Uterus (tissue), 4 donors: ENCODE data around the gene XPC. TPM values are rescaled to one million over a fixed set of nuclear protein-coding genes. Genes with fewer than 3 reads are reported as not detected.

ENCODE experiments used
- DNase-seq, 2 donors: peaks; one replicate each; pipeline ENCODE4 v3.0.0-alpha.2; 2019 to 2020
- H3K27ac ChIP-seq, 2 donors: fragments of 200-600 bp; sonication (generic); 1 replicate in 1 of 2; 2 replicates in 1 of 2; pipeline ENCODE4 v1.5.1; 2016 to 2018
- H3K27me3 ChIP-seq, 2 donors: fragments of 200-600 bp; sonication (generic); one replicate each; pipeline ENCODE4 v1.5.1; 2018 to 2019; ENCODE audit warnings: control low read depth in 1 of 2
- H3K36me3 ChIP-seq, 2 donors: fragments of 200-600 bp; sonication (generic); one replicate each; pipeline ENCODE4 v1.5.1; 2019; ENCODE audit warnings: control low read depth in 1 of 2
- H3K4me1 ChIP-seq, 2 donors: fragments of 200-600 bp; sonication (generic); one replicate each; pipeline ENCODE4 v1.5.1; 2018 to 2019; ENCODE audit warnings: control low read depth in 1 of 2
- H3K4me3 ChIP-seq, 2 donors: fragments of 200-600 bp; sonication (generic); 1 replicate in 1 of 2; 2 replicates in 1 of 2; pipeline ENCODE4 v1.5.1; 2018 to 2019; ENCODE audit warnings: mild to moderate bottlenecking in 1 of 2
- H3K9me3 ChIP-seq, 2 donors: fragments of 200-600 bp; sonication (generic); one replicate each; pipeline ENCODE4 v1.5.1; 2019; ENCODE audit warnings: control low read depth in 1 of 2
- POLR2A ChIP-seq, 2 donors: fragments of 450-650 bp; IDR thresholded peaks; one replicate each; pipeline ENCODE4 v1.6.1; 2016; ENCODE audit warnings: antibody characterized with exemption in 2 of 2, mild to moderate bottlenecking in 1 of 2, moderate library complexity in 1 of 2
- intact Hi-C: fragments of 100-400 bp; cut with DNase I; formaldehyde crosslinking; loops from one replicate; pipeline ENCODE4 v1.15.1; 2023; ENCODE audit warnings: low total_unique reads
- total RNA-seq, 4 donors: library from RNA; depleted of rRNA in 3 of 4; stranded (reverse); fragments of >200 nt in 3 of 4; gene quantifications; one replicate each; pipeline versions ENCODE4 v1.1.0 to v1.2.4, GENCODE V29; 2014 to 2023
- TF ChIP-seq, protein P1 (sequence below), 4 experiments: fragments of 200-600 bp in 2 of 4; fragments of 450-650 bp in 2 of 4; sonication (generic) in 2 of 4; IDR thresholded peaks; one replicate each; pipeline ENCODE4 v1.5.1; 2016 to 2019; ENCODE audit warnings: antibody characterized with exemption in 4 of 4, mild to moderate bottlenecking in 2 of 4, moderate library complexity in 1 of 4
- donor health status: DM: yes; HTN: yes; CAD: no.

The XPC gene
- total RNA-seq, 4 donors from 2014 or later = 15.3 to 85.8 (median 48.5) TPM

- no peaks in the 10 kb centered on the region for H3K27me3 ChIP-seq
- no peaks in the 10 kb centered on the region for H3K36me3 ChIP-seq
- H3K4me1 ChIP-seq = peaks cover 0 to 5% of the 10 kb centered on the region in 2 donors
- intact Hi-C loops = loop anchor here (10.0 kb wide), 1 partner anchor 54 kb away; the partner anchor contains the start of genes LSM3 and XPC
- H3K4me3 ChIP-seq = no peak overlapping the region
- H3K27ac ChIP-seq = no peak overlapping the region
- DNase-seq = no peak
- TF ChIP-seq, protein P1, sequence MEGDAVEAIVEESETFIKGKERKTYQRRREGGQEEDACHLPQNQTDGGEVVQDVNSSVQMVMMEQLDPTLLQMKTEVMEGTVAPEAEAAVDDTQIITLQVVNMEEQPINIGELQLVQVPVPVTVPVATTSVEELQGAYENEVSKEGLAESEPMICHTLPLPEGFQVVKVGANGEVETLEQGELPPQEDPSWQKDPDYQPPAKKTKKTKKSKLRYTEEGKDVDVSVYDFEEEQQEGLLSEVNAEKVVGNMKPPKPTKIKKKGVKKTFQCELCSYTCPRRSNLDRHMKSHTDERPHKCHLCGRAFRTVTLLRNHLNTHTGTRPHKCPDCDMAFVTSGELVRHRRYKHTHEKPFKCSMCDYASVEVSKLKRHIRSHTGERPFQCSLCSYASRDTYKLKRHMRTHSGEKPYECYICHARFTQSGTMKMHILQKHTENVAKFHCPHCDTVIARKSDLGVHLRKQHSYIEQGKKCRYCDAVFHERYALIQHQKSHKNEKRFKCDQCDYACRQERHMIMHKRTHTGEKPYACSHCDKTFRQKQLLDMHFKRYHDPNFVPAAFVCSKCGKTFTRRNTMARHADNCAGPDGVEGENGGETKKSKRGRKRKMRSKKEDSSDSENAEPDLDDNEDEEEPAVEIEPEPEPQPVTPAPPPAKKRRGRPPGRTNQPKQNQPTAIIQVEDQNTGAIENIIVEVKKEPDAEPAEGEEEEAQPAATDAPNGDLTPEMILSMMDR (IDR thresholded peaks at IDR 0.05) = no peak
- no peak for TF ChIP-seq POLR2A (IDR thresholded peaks at IDR 0.05)
- no peaks in the 10 kb centered on the region for H3K9me3 ChIP-seq
These were observed 58.1 kb downstream of the XPC start for GRCh38 chr3:14120111-14120920.

DNA sequence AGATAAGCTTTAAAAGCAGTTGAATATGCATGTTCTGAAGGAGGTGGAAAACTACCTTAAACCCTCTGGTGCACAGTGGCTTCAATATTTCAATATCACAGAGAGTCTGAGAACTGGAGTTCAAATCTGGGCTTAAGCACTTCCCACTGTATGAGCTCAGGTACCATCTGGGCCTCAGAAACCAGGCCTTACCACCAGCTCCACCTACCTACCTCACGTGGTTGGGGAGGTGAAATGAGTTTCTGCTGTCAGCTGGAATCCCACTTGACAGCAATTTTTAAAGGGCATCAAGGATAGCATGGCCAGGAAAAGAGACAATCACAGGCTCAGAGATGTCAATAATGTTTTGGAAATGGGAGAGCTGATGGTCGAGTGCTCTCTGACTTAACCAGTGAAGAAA, 58.8 kb downstream of the XPC start:
- no peak overlapping the region for H3K27ac ChIP-seq
- TF ChIP-seq POLR2A (IDR thresholded peaks at IDR 0.05) = no peak
- TF ChIP-seq, protein P1 (IDR thresholded peaks at IDR 0.05) = no peak
- no peaks in the 10 kb centered on the region for H3K9me3 ChIP-seq
- DNase-seq = no peak
- no peaks in the 10 kb centered on the region for H3K36me3 ChIP-seq
- H3K27me3 ChIP-seq = no peaks in the 10 kb centered on the region
- peaks cover 0 to 5% of the 10 kb centered on the region in 2 donors for H3K4me1 ChIP-seq
- H3K4me3 ChIP-seq = no peak overlapping the region
- intact Hi-C loops = loop anchor here (10.0 kb wide), 1 partner anchor 55 kb away; the partner anchor contains the start of genes LSM3 and XPC

- intact Hi-C loops = no loop called here
- Histone ChIP-seq H3K27me3 (no peaks in the 10 kb centered on the region), H3K36me3 (no peaks in the 10 kb centered on the region), H3K4me3 (no peak overlapping the region), H3K27ac (no peak overlapping the region), H3K4me1 (peaks cover 0 to 2% of the 10 kb centered on the region in 2 donors), H3K9me3 (no peaks in the 10 kb centered on the region)
- TF ChIP-seq, protein P1 (IDR thresholded peaks at IDR 0.05) = no peak
- no peak for TF ChIP-seq POLR2A (IDR thresholded peaks at IDR 0.05)
- DNase-seq = no peak
These were observed 59.7 kb downstream of the XPC start for GRCh38 chr3:14118400-14119381.

GRCh38 chr3:14117468-14118399, 60.7 kb downstream of the XPC start:
- no peak for DNase-seq
- no peaks in the 10 kb centered on the region for H3K4me1 ChIP-seq
- TF ChIP-seq POLR2A (IDR thresholded peaks at IDR 0.05) = no peak
- TF ChIP-seq, protein P1 (IDR thresholded peaks at IDR 0.05) = no peak
- no peak overlapping the region for H3K4me3 ChIP-seq
- intact Hi-C loops = no loop called here
- H3K36me3 ChIP-seq = no peaks in the 10 kb centered on the region
- H3K27me3 ChIP-seq = no peaks in the 10 kb centered on the region
- no peaks in the 10 kb centered on the region for H3K9me3 ChIP-seq
- H3K27ac ChIP-seq = no peak overlapping the region
